ENCODE results near the gene RAD9A.
"Not testable (repeated sequence)": the region's sequence is repeated elsewhere in the genome, so short reads cannot be mapped to it uniquely, and the experiment has no call there.

Gene RAD9A

GRCh38 chr11:67410984-67411784 is 19.4 kb downstream of the RAD9A start:
- DNase-seq: no peak

DNA sequence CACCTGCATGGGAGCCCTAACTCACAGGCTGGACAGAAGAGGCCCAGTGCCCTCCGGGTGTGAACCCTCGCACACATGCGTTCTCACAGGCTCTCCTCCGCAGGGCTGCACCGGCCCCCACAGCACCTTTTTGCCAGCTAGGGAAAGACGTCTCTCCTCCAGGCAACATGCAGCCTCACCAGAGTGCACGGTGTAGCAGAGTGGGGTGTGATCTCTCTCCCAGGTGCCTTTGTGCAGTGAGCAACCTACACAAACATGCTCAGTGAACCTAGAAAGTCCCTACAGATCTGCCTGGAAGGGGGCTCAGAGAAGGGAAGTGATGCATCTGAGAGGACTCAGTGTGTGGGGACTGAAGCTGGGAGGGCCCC is 20.0 kb downstream of the RAD9A start:
- DNase-seq: no peak

GRCh38 chr11:67412495-67413179 is 20.9 kb downstream of the RAD9A start:
- no peak for DNase-seq

GRCh38 chr11:67413266-67413849 is 21.6 kb downstream of the RAD9A start:
- no peak for DNase-seq

- no peak for DNase-seq
Measured at GRCh38 chr11:67415501-67416304, 23.9 kb downstream of the RAD9A start, which contains the start of gene CARNS1. Gene CARNS1, plus strand, starts transcription at chr11:67415678. Its CDS starts 522 bp downstream, at chr11:67416200.

GRCh38 chr11:67416416-67417335 is 24.9 kb downstream of the RAD9A start:
- DNase-seq: peak; percentile 65

GRCh38 chr11:67417425-67417824 is 25.6 kb downstream of the RAD9A start:
- DNase-seq: no peak

- DNase-seq: no peak
Measured at GRCh38 chr11:67418476-67419281, 26.9 kb downstream of the RAD9A start.

- DNase-seq: no peak
Measured at GRCh38 chr11:67419325-67420049, 27.7 kb downstream of the RAD9A start.

DNA sequence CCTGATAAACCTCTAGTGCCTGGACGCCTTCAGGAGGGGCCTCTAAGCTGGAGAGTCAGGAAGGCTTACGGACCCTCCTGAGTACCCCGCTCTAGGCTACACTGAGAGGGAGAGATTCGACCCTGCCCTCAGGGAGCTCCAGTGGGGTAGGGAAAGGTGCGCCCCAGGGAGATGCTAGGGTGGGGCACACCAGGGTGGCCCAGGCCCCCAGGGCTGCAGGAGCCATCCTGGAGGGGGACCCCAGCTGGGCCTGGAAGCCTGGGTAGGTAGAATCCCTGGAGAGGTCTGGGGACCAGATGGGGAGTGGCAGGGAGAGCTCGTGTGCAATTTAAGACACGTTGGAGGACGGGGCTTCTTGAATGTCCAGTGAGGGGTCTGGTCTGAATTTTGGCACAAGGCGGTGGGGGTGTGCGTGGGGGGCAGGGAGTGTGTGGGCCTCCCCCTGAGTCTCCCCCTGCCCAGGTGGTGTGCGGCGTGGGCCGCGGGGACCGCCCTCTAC is 28.4 kb downstream of the RAD9A start:
- no peak for DNase-seq

DNA sequence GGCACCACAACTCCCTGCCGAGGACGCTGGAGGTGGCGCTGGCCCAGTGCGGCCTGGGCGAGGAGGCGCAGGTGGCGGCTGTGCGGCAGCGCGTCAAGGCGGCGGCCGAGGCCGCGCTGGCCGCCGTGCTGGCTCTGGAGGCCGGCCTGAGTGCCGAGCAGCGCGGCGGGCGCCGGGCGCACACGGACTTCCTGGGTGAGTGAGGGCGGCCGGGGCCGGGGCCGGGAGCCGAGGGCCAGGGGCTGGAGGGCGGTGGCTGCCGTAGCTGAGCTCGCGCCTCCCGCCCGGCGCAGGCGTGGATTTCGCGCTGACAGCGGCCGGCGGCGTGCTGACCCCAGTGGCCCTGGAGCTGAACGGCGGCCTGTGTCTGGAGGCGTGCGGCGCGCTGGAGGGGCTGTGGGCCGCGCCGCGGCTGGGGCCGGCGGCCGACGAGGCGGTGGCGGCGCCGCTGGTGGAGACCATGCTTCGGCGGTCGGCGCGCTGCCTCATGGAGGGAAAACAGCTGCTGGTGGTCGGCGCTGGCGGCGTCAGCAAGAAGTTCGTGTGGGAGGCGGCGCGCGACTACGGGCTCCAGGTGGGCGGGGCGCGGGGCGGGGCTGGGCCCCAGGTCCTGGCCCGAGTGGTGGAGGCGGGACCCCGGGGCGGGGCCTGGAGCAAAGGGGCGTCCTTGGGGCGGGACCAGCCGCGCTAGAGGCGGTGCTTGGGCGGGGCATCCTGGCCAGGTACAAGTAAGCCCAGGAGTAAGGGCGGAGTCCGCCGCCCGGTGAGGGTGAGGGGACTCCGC is 29.1 kb downstream of the RAD9A start:
- DNase-seq: peak; percentile 99

- DNase-seq: no peak
Measured at GRCh38 chr11:67421430-67422031, 29.7 kb downstream of the RAD9A start.

GRCh38 chr11:67422891-67423290 is 31.1 kb downstream of the RAD9A start:
- no peak for DNase-seq

- no peak for DNase-seq
Measured at GRCh38 chr11:67423466-67423865, 31.7 kb downstream of the RAD9A start.

GRCh38 chr11:67423891-67424613 is 32.3 kb downstream of the RAD9A start:
- DNase-seq: no peak

- not testable (repeated sequence) for DNase-seq
Measured at GRCh38 chr11:67427364-67427859, 35.6 kb downstream of the RAD9A start.

DNA sequence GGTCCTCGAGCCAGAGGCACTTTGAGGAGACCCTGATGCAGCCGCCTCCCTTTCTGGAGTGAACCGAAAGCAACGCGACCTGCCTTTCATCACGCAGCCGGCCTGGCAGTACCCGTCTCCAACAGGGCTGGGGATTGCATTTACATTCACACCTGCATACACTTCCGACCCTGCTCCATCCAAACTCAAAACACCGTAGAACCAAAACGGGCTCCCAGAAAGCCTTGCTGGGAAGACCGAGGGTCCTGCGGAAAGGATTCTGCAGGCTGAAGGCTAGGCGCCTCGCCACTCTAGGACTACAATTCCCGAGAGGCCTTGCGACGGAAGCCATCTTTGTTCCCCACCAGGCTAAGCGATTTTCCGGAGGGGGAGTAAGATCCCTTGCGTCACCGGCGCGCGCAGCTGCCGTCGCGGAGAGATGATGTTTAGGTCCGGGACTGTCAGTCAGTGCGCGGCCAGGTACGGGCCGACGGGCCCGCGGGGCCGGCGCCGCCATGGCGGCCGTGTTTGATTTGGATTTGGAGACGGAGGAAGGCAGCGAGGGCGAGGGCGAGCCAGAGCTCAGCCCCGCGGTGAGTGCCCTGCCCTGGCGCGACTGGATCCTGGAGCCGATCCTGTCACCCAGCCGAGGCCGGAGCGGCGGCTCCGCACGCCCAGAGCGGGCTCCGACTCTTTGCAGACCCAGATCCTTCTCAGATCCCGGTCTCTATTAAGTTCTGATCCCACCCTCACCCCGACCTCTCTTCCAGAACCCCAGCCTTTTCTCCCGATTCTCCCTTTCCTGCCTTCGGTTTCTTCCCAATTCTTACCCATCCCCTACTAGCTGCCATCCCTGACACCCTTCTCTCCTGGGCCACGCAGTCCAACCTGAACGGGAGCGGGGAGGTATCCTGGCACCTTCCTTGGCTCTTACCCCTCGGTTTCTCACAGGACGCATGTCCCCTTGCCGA is 36.5 kb downstream of the RAD9A start, which contains the start of gene RPS6KB2:
RPS6KB2 (plus strand) TSS at position 443 of the 950 bp plus-strand sequence; CDS start at position 495, 52 bp downstream.
- DNase-seq: peak; percentile 100

Data from activated CD4-positive, alpha-beta T cell treated with anti-CD3 and anti-CD28 coated beads for 48 hours (primary cell).